Neural progenitor cell (in vitro differentiated cells): ENCODE measurements around the gene PUS10.

Experiments used
- EZH2 ChIP-seq: fragments of 200-600 bp; sonication (generic); IDR thresholded peaks from 2 replicates; pipeline ENCODE4 v1.6.1; 2017; ENCODE audit warnings: antibody characterized with exemption, mild to moderate bottlenecking, moderate library complexity
- TF ChIP-seq, protein P1 (sequence below): fragments of 200-600 bp; sonication (generic); IDR thresholded peaks from 2 replicates; pipeline ENCODE4 v1.5.1; 2017; ENCODE audit warnings: antibody characterized with exemption, mild to moderate bottlenecking

DNA sequence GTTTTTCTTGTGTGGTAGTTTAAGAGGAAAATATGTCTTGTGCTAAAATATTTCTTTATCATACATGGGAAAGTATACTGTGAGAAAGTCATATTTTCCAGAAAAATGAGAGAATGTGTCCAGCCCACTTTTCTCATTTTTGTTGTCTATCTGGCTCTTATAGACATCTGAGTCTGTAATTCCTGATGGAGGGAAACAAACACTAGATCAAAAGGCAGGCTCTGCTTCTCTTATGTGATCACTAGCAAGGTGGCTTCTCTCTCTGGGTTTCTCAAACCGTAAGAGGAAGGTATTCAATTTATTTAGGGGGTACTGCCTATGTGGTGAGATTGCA is 40.5 kb downstream of the PUS10 start:
- TF ChIP-seq, protein P1, sequence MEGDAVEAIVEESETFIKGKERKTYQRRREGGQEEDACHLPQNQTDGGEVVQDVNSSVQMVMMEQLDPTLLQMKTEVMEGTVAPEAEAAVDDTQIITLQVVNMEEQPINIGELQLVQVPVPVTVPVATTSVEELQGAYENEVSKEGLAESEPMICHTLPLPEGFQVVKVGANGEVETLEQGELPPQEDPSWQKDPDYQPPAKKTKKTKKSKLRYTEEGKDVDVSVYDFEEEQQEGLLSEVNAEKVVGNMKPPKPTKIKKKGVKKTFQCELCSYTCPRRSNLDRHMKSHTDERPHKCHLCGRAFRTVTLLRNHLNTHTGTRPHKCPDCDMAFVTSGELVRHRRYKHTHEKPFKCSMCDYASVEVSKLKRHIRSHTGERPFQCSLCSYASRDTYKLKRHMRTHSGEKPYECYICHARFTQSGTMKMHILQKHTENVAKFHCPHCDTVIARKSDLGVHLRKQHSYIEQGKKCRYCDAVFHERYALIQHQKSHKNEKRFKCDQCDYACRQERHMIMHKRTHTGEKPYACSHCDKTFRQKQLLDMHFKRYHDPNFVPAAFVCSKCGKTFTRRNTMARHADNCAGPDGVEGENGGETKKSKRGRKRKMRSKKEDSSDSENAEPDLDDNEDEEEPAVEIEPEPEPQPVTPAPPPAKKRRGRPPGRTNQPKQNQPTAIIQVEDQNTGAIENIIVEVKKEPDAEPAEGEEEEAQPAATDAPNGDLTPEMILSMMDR, result no peak
- no peak for TF ChIP-seq EZH2
